ENCODE data around the gene CACNB2.

The CACNB2 gene

DNA sequence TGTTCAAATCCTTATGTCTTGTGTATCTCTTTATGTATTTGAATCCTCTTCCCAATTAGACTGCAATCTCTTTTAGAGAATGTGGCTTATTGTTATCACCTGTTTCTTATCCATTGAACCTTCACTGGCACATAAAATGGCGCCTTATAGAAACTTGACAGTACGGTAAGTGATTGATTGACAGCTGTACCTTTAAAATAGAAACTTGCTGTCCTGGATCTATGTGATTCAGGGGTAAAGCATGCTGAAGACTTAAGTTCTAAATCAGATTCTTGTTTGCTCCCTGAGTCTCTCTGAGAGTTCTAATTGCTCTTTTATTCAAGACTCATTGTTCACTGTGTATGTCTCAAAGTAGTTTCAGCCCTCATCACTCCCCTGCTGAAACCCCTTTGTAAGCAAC lies 91.3 kb downstream of the CACNB2 start:
- no peak for DNase-seq

DNA sequence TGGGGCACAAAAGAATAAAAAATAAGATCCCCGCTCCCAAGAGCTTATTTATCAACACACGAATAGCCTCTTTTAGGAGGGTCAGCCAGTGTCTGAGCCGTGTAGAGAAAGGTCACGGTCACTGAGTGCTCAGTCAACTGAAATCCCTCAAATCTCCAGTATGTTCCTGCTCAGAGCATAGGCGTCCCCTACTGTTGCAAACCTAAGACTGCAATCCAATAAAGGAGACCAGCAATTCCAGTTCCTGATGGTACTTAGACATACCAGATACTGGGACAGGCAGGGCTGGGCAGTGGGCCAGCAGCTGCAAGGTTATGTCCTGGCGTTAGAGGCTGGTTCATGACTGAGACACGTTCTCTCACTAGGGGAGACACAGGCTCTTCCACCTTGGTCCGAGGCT lies 93.6 kb downstream of the CACNB2 start:
- no peak for DNase-seq

DNA sequence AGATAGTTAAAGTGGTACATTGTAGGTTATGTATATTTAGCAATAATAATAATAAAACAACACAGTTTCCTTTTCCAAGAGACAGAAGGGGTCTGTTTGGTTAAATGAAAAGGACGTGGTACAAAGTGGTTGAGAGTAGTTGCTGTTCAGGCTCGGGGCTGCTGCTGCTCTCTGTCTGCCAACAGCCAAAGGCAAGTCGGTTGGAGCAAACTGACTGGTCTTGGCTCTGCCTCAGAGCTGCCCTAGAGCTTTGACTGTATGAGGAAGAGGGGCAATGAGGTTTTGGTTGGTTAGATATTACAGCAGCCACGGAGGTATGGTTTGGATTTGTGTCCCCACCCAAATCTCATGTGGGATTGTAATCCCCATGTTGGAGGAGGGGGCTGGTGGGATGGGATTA lies 95.3 kb downstream of the CACNB2 start:
- DNase-seq = no peak

DNA sequence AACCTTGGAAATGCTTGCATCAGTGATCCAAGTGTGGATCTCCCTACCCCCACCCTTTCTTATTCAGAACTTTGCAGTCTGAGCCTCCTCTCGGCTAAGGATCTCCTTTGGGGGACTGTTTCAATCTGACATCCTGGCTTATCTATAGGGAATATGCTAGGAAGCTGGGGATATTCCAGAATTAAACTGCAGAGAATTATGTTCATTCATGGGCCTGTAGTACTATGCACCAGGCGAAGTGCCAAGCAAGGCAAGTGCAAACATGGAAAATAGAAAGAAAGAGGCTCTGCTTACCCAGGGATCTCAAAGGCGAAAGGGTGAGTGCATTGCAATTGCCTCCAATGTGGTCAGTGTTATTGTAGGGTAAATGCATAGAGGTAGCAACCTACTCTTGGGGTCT lies 96.5 kb downstream of the CACNB2 start:
- no peak for DNase-seq

DNA sequence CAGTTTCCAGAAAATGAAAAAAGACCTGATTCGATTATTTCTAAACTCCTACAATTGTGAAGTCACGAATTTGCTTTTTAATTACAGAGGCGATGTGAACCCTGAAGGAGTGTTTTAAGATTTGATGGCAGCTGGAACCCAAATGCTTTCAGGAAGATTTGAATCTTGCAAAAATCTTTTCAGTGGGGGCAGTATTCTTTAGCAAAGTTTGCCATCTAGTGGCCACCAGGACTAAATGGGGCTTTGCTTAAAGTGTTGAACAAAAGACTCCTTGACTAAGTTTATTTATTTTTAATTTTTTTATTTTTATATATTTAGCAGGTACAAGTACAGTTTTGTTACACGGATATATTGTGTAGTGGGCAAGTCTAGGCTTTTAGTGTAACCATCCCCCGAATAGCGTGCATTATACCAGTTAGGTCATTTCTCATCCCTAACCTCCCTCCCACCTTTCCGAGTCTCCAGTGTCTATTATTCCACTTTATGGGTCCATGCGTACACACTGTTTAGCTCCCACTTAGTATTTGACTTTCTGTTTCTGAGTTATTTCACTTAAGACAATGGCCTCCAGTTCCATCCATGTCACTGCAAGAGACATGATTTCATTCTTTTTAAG lies 98.8 kb downstream of the CACNB2 start:
- DNase-seq = no peak

DNA sequence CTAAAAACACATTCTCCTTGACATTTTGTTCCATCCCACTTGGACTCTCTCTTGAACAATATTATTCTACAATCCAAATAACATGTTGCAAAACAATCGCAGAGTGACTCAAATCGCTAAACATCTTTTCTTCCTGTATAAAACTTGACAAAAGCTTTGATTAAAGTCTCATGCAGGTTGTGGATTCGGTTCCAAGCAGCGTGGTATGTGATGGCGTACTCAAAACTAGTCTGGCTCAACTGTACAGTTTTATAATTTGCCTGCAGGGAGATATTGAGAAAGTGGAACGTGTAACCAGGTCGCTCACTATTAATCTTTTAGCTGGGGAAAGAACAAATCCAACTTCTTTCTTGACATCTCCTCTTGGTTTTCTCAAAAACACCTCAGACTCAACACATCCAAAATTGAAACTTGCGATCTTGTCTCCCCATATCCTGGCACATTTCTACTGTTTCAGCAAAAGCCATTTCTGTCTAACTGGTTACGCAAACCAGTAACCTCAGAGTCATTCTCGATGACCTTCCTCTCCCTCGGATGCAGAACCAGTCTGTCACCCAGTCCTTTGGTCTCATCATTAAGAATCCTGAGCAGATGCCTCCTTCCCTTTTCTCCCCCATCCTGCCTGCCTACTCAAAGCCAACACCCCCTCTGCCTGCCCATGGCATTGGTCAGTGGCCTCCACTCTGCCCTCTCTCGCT lies 100.1 kb downstream of the CACNB2 start:
- no peak for DNase-seq

DNA sequence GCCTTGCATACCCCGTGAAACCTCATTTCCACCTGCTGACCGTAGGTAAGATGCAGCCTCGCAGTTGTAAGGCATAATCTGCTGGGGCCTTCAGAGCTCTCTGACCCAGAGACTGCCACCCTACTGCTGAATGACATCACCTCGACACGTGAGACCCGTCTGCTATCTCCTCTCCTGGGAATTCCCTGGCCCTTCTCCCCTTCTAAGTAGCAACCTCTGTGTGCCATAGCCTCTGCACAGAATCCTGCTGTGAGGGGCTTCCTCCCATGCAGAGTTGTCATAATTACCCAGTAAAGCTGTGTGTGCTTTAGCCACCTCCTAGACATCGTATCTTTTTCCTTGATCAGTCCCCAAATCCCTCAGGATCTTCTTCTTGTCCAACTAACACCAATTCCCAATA lies 106.7 kb downstream of the CACNB2 start:
- DNase-seq = no peak

DNA sequence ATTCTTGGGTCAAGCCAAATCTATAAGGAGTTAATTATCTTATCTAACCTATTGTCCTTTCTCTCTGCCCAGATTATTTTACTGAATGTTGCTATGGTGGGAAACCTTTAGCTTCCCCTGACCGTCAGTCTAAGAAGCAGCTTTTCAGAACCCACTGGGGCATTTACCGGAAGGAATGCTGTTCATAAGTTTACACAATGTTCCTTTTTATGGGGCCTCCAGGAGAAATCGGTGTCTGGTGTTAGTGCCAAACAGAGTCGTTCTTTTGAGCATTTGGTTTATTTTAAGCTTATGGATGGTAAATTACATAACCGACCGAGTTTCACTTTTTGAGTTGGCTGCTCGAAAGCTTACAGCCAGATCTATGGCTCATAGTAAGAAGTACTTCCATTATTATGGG lies 111.9 kb downstream of the CACNB2 start:
- DNase-seq = no peak

DNA sequence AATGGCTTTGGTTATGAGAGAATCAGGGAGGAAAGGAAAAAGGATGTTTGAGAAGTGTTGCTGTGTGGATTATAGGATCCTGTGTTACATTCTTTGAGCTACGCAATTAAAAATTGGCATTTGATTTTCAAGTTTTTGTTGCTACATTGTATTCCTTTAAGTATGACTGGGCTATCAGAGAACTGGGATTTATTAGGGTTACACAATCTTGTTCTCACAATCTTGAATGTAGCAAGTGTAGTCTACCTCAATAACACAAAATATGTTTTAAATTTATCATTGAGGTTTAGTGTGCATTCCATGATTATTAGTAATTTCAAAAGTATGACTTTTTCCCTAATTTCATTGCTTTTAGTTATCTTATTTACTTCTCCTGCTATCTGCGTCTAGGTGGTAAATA lies 113.9 kb downstream of the CACNB2 start:
- DNase-seq = no peak

DNA sequence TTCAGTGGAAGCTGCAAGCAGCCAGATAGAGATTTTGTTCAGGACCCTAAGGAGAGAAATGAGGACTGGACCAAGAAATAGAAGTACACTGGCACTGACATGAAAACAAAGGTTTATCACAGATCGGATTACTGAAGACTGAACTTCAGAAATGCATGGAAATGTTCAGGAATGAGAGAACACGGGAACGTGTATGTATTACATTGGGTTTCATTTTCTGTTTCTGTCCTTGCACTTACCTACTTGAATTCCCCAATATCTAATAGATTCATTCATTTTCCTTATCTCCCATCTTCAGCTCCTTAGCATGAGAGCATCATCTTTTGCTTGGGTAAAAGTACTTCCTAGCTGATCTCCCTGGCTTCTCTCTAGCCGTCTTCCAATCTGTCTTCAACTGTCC lies 114.5 kb downstream of the CACNB2 start:
- no peak for DNase-seq

DNA sequence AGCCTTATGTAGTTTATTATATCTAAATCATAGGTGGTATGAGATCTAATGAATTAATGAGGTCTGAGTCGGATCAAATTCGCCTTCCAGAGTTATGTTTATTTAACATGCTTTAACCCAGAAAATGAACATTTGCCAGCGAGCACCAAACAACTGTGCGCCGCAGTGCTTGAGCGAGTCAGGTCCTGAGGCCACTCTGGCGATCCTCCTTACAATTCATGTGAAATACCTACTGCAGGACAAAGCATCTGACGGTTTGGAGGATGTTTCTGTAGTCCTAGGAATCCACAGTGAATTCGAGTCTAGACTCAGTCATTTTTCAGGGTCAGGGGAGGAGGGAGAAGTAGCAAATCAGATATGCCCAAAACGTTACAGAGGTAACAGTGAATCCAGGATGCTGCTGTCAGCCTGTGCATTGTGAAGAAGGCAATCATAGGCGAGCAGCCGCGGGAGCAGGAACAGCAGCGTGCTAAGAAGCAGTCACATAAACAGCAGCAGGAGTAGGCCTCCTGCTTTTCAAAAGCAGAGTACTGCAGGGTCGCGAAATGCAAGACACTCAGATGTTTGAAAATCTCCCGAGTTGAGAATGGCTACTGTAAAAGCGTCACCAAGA lies 120.2 kb downstream of the CACNB2 start:
- no peak for DNase-seq

DNA sequence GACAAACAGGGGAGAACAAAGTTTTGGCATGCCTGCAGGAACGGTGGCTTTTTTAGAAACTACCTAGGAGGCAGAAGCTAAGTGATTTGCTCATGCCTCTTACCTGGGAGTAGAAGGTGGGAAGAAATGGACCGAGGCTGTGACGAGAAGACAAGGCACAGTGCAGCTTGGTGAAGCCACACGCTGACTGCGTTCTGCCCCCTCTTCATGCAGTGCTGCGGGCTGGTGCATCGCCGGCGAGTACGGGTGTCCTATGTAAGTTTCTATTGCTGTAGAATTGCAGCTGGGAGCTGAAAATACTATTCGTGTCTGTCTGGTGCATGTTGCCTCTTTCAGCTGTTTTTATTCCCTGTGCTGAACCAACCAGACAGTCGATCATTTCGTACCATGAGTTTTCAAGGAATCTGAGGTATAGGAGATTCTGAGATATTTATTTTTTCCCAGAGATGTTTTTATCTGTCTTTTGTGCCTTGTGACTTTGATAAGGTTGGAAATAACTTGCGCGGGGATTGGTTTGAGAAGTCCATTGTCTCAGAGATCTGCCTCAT lies 120.9 kb downstream of the CACNB2 start:
- DNase-seq = no peak

DNA sequence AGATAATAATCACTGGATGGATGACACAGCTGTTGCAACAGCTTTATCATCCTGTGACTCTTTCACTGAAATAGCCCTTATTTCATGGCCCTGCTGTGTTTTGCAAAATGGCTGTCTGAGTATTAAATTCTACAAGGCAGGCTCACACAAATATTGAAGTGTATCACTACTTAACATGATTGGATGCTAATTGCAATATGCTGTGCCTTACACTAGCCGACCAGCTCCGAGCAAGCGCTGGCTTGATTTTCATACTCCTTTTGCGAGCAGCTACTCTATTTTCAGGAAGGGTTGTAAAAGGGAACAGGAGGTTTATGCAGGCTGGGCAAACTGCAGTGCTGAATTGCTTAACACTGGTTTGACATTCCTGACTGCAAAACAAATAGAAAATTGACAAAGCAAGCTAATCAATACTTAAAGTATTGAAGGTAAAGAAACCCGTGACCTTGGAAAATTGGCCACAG lies 121.6 kb downstream of the CACNB2 start:
- DNase-seq = no peak

DNA sequence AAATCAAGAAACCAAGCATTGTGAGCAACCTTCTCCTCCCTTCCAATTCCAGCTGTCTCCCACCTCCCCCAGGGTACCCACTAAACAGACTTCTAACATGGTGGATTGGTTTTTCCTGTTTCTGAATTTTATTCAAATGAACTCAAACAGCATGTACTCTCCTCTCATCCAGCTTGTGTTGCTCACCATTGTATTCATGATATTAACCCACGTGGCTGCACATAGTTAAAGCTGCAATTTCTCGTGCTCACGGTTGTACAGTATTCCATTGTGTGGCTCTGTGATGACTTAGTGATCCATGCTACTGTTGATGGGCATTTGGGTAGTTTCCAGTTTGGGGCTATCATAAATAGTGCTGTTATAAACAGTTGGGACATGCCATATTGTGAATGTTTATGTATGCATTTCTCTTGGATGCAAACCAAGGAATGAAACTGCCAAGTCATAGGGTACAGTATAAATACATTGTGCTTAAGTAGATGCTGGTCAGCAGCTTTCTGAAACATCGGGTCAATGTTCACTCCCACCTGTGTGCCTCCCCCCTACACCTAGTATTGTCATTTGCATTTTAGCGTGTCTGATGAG lies 124.3 kb downstream of the CACNB2 start:
- no peak for DNase-seq

DNA sequence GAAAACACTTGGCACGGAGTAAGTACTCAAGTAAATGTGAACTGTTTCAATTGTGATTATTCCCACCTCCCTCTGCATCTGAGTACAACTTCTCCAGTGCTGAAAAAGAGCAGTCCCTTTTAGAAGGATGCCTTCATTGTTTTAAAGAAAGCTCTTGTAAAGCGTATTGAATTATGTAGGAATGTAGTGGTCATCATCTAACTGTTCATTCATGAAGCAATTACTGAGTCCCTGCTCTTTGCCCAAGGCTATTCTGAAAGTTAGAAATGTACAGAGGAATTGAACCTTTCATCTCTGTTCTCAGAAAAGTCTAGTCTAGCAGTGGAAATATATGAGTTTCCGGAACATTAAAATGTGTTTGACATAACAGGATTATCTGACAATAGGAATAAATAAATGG lies 127.8 kb downstream of the CACNB2 start:
- DNase-seq = no peak

DNA sequence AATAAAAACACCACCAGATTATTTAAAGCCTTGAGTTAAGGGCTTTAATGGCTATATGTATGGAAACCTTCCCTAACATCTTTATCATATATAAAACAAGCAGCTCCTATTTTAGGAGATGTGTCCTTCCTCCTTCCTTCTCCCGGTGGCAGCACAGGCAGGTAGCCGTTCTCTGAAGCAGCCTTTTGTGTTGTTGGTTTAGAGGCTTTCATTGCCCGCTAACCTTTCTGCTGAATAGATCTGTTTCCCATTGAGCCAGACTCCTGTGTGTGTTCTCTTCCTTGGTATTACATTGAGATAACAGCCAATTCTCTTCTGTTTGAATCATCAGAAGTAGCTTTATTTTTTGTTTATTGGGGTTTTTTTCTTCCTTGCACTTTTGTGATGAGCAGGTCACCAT lies 131.3 kb downstream of the CACNB2 start:
- DNase-seq = no peak

DNA sequence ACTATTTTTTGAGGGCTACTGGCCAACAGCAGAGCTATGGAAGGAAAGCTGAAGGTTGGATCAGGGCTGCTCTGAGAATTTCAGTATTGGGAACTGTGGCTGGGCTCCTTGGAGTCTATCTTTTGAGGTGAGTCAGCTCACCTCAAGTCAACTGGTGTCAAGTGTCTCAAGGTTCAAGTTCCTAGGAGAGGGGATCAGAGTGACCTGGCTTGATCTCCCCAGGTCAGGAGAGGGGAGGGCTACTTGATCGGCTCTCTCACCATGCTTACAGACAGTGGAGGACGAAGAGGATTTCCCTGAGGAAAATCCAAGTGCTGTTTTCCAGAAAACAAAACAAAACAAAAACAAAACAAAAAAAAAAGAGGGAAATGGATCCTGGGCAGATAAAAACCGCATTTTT lies 132.8 kb downstream of the CACNB2 start:
- DNase-seq = no peak

DNA sequence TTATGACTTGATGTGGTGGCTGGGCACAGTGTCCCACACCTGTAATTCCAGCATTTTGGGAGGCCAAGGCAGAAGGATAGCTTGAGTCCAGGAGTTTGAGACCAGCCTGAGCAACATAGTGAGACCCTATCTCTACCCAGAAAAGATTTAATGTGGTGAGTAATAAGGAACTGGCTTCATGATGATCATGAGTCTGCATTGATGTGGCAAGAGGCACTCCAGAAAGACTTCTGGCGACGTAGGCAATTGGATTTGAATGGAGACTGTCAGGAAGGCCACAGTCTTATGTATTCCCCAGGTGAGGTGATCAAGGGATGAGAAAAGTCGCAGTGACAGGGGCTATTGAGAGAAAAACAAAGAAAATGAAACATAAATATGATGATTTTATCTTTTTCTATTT lies 138.0 kb downstream of the CACNB2 start:
- no peak for DNase-seq

DNA sequence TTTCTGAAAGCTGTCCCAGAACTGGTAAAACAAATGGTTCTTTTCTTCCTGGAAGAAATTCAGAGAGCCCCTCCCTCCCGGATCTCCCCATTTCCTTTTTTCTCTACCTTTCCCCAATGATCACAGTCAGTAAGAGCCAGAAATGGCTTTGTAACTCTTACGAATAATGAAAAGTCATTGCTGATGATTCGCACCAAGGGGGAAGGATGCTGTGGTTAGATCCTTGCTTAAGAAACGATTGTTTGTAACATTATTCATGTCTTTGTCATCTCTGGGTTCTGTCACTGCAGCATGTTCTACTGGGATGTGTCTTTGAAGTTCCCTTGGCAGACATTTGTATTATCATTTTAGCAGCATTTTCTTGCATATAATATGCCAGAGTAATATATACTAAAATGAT lies 138.9 kb downstream of the CACNB2 start:
- DNase-seq = no peak

DNA sequence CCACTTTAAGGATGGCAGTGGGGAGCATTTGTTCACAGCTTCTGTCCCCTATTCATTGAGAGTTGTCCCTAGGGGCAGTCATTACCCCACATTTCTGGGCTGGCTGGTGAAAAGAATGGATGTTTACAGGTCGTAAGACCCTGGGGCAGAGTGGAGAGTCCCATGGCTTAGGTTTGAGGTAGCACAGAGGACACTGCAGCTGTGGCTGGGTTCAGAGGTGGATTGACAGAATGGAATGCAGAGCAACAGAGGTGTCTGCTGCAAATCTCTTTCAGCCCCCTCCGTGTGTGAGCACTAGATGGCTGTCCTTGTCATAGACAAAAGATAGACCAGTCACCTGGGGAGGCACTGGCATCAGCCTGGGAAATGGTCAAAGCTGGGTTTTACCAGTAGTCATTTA lies 141.9 kb downstream of the CACNB2 start:
- DNase-seq = no peak

DNA sequence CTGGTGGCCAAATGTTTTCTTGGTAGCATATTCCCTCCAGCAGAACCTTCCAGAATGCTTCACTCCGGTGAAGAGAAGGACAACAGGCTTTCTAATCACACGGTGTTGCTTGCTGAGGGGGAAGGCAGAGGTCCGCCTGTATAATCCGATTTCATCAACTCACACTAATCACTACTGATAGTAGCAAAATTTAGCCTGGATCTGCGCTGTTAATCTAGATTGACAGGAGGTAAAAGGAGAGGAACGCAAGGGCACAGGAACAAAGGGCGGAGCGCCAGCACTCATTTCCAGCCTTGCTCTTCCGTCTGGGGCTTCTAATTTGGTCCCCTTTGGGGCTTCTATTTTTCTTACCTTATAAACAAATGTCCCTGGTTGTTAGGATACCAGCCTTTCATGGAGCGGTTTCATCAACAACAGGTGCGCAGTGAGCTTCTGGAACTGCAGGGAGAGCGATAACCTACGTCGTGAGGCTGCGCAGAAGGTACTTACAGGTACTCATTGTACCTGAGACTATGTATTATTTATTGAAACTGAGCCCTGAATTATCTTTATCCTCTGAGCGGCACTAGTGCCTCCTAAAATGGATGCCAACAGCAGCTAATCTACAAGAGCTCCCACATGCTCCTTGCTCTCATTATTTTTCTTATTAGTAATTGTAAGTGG lies 150.6 kb downstream of the CACNB2 start:
- DNase-seq = no peak

DNA sequence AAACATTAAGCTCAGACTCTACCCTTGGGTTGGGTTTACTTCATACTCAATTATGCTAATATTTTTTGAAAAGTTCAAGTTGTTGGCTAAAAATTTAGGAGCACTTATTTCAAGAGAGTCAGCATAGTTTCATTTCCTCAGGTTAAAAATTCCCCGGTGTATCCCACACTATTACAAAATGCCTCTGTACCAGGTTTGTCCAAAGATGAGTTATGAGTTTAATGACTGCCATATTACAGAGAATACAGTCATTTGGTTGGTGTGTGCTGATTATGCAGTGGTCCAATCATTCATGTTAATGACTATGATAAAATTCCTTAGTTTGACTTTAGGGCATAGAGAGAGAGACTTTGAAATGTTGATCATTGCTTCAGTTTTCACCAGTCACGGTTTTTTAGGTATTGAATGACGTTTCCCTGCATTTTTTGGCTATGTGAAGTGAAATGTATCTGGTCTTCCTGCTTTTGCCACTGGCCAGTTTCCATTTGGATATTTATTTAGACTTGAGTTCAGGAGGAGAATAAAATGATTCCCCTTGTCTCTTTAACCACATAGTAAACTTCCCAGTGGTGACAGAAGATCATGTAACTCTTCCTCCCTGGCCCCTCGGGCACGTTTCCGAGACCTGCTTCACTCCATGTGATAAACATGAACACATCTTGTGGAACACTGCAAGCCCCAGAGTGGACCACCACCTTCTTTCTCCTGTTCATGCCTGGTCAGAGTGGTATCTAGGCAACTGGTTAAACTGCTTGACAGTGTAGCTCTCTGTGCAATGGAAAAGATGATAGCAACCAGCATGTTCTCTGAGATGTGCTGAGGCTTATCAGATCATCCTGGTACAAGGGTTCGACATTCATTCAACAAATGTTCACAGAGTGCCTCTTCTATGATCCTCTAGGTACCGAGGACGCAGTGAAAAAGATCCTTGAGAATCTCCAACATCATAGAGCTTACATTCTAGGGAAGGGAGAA lies 153.6 kb downstream of the CACNB2 start:
- no peak for DNase-seq
